SJCRH30 (cell line): ENCODE data around the gene LKAAEAR1. TPM values are rescaled to one million over a fixed set of nuclear protein-coding genes. Genes with fewer than 3 reads are reported as not detected.

Experiments used
- DNase-seq, 2 experiments: peaks; one replicate each; pipeline ENCODE4 v3.0.0-alpha.2; 2015 to 2020
- H3K27ac ChIP-seq: fragments of 250-450 bp; sonication (Bioruptor Pico); 2 replicates; pipeline ENCODE4 v1.5.1; 2020; ENCODE audit warnings: mild to moderate bottlenecking, moderate library complexity
- H3K27me3 ChIP-seq: fragments of 250-450 bp; sonication (Bioruptor Pico); 2 replicates; pipeline ENCODE4 v1.5.1; 2020; ENCODE audit warnings: mild to moderate bottlenecking, moderate library complexity
- H3K36me3 ChIP-seq: fragments of 250-450 bp; sonication (Bioruptor Pico); 2 replicates; pipeline ENCODE4 v1.5.1; 2020; ENCODE audit warnings: mild to moderate bottlenecking, moderate library complexity
- H3K4me1 ChIP-seq: fragments of 250-450 bp; sonication (Bioruptor Pico); 2 replicates; pipeline ENCODE4 v1.5.1; 2020; ENCODE audit warnings: mild to moderate bottlenecking, moderate library complexity
- H3K4me3 ChIP-seq: fragments of 250-450 bp; sonication (Bioruptor Pico); 2 replicates; pipeline ENCODE4 v1.5.1; 2020; ENCODE audit warnings: mild to moderate bottlenecking, moderate library complexity
- H3K9me3 ChIP-seq: fragments of 250-450 bp; sonication (Bioruptor Pico); replicated peaks from 2 replicates; pipeline ENCODE4 v1.5.1; 2020; ENCODE audit warnings: mild to moderate bottlenecking, moderate library complexity
- total RNA-seq: library from RNA; depleted of rRNA; stranded (reverse); fragments of >200 nt; shearing (Covaris generic); gene quantifications from 2 replicates; pipeline ENCODE4 v1.2.3, GENCODE V29; 2014

LKAAEAR1 gene
- total RNA-seq, 1 experiment from 2014 or later = not detected

DNA sequence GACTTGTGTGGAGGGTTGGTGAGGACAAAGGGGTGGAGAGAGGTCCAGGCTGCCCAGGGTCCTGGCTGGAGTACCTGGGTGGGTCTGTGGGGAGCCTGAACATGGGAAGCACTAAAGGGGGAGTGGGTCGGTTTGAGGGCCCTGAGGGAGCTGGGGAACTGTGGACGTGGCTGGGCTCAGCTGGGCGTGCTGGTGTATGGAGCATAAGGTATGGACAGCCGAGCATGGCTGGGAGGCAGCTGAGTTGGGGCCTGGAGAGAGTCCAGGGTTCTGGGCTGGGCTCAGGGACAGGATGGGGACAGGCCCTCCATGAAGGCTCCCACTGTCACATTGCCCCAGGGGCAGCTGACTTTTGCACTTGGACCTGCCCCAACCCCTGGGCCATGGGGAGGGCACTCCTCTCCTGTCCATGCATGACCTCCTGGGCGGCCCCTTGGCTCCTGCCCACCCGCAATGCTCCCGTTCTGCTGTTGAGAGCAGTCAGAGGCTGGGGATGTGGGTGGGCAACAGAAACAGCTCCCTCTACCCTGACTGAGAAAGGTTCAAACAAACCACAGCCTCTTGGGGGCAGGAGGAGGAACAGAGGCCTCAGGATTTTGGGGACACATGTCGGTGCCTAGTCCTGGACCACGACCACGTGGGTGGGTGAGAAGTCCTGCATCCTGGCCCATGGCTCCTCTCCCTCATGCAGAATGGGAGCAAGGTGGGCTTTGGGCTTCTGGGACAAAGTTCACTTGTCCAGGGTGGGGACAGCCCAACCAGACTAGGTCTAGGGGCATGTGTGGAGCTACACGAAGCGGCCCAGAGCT lies 43.8 kb downstream of the LKAAEAR1 start:
- DNase-seq = no peak
- no peaks in the 10 kb centered on the region for H3K36me3 ChIP-seq
- H3K4me1 ChIP-seq = peaks cover 41% of the 10 kb centered on the region
- peaks cover 19% of the 10 kb centered on the region for H3K27me3 ChIP-seq
- H3K4me3 ChIP-seq = no peak overlapping the region
- H3K27ac ChIP-seq = no peak overlapping the region
- H3K9me3 ChIP-seq = no peaks in the 10 kb centered on the region

DNA sequence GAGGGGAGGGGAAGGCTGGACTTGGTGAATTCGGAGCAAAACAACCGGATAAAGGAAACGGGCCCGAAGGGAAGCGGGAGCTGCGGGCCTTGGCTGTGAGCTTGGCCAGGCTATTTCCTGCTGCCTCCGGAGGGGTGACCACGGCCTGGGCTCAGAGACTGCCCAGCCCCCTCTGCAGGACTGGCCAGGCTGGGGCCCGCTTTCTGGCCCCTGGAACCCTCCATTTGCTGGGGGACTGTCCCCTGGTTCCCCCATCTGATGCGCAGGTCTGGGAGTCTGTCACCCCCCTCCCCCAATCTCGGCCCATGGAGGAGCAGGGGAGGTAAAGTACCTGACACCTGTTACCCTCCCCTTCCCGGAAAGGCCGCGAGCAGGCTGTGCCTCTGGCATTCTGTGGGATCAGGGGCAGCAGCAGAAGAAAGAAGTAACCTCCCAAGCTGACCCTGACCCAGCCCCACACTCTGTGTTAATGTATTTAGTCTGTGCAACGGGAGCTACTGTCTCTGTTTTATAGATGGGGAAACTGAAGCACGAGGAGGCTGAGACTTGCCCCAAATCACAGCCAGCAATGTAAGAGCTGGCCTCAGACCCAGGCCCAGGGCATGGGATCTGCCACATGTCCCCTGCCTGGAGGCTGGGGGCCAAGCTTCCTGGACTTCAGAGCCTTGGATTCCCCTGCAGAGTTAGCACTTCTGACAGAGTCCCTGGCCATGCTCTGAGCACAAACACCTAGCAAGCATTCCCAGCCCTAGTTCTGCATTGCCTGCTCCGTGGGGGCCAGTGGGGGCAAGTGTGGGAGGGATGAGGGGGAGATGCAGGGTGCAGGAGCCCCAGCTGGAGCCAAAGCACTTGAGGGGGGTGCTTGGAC lies 44.7 kb downstream of the LKAAEAR1 start:
- Histone ChIP-seq H3K27me3 (peaks cover 19% of the 10 kb centered on the region), H3K27ac (no peak overlapping the region), H3K4me3 (peak overlapping the region; percentile 41), H3K4me1 (peaks cover 34% of the 10 kb centered on the region), H3K36me3 (peaks cover 5% of the 10 kb centered on the region; the same call in 1 of the 2 replicates), H3K9me3 (no peaks in the 10 kb centered on the region)
- no peak for DNase-seq

DNA sequence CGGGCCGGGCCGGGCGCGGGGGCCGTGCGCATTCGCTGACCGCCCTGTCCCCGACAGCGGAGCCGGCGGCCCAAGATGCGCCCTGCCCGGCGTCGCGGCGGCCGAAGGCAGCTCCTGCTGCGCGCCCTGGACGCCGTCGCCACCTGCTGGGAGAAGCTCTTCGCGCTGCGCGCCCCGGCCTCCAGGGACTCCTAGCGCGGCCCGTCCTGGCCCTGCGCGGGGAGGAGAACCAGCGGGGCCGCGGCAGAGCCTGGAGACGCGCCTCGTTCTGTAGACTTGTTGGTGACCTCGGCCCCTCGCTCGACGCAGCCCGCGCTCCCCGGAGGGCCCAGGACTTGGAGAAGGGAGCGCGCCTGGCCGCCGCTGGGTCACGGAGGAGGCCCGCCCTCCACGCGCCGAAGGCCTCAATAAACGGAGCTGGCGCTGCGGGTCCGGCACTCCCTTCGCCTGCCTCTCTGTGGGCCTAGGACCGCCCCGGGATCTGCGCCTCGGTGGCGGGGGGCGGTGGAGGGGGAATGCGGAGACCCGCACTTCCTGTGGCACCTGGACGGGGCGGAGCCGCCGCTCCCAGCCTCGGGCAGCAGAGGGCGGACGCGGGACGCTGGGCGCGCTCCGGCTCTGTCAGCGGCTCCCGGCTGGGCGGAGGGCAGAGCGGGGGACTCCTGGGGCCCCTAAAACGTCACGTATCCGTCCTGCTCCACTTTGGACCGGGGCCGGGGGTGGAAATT lies 45.5 kb downstream of the LKAAEAR1 start:
- peak overlapping the region; percentile 41 for H3K4me3 ChIP-seq
- H3K9me3 ChIP-seq = no peaks in the 10 kb centered on the region
- H3K27ac ChIP-seq = no peak overlapping the region
- DNase-seq = peak; percentile 52 to 58
- H3K4me1 ChIP-seq = peaks cover 33% of the 10 kb centered on the region
- H3K36me3 ChIP-seq = peaks cover 9% of the 10 kb centered on the region
- H3K27me3 ChIP-seq = peaks cover 19% of the 10 kb centered on the region

DNA sequence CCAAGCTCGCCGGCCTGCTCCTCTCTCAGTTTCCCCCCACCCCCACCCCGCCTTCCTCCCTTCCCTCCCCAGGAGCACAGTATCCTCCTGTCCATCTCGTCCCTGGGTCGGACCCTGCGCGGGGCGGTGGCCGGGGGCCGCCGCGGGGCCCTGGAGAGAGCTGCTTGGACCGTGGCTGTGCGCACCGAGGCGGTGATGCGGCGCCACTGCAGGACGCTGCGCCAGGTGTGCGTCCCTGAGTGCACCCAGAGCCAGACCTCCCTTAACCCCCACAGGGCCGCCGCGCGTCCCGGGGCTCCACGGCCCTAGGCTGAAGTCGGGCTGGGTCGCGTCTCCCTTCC lies 46.0 kb downstream of the LKAAEAR1 start:
- Histone ChIP-seq H3K9me3 (no peaks in the 10 kb centered on the region), H3K27me3 (peaks cover 19% of the 10 kb centered on the region), H3K4me3 (no peak overlapping the region), H3K27ac (no peak overlapping the region), H3K4me1 (peaks cover 33% of the 10 kb centered on the region), H3K36me3 (peaks cover 13% of the 10 kb centered on the region)
- DNase-seq = no peak

DNA sequence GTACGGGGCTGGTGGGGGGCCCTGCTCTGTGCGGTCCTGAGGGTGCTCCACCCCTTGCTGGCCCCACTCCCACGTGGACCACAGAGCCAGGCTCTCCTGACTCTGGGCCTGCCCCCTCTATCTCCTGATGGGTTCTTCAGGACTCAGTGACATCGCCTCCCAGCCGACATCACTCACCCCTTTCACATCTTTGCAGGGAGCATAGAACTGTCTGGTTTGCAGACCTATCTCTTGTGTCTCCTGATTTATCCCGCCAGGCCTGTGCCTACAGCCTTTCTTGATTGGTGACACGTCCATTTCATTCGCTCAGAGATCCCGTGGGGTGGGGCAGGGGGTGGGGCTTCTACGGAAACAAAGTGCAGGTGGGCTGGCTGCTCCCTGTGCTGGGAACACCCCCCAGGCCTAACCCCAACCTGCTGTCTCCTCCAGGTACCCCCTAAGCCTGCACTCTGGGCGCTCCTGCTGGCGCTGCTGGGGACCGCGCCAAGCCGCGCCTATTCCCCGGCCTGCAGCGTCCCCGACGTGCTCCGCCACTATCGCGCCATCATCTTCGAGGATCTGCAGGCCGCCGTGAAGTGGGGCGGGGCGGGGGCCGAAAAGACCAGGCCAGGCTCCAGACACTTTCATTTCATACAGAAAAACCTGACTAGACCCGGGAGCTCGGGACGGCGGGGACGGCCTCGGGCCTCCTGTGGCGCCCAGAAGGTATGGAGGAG lies 46.5 kb downstream of the LKAAEAR1 start:
- H3K4me1 ChIP-seq = peaks cover 33% of the 10 kb centered on the region
- H3K4me3 ChIP-seq = no peak overlapping the region
- H3K36me3 ChIP-seq = peaks cover 16% of the 10 kb centered on the region
- H3K27me3 ChIP-seq = peaks cover 19% of the 10 kb centered on the region
- H3K27ac ChIP-seq = no peak overlapping the region
- DNase-seq = no peak
- H3K9me3 ChIP-seq = no peaks in the 10 kb centered on the region

DNA sequence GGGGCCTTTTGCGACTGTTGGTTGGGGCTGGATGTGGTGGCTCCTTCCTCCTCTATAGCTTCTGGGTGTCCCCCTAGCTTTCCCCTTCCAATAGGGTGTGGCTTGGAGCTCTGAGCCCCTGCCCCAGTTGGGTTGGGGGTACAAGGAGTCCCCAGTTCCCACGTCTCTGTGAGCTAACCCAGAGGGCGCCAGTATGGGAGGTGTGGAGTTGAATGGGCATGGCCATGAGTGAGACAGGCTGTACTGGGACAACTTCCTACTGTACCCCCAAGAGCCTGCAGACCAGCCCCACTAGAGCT lies 47.0 kb downstream of the LKAAEAR1 start:
- H3K9me3 ChIP-seq = no peaks in the 10 kb centered on the region
- peaks cover 19% of the 10 kb centered on the region for H3K36me3 ChIP-seq
- H3K4me1 ChIP-seq = peaks cover 31% of the 10 kb centered on the region
- no peak overlapping the region for H3K27ac ChIP-seq
- no peak overlapping the region for H3K4me3 ChIP-seq
- DNase-seq = no peak
- H3K27me3 ChIP-seq = peaks cover 17% of the 10 kb centered on the region

DNA sequence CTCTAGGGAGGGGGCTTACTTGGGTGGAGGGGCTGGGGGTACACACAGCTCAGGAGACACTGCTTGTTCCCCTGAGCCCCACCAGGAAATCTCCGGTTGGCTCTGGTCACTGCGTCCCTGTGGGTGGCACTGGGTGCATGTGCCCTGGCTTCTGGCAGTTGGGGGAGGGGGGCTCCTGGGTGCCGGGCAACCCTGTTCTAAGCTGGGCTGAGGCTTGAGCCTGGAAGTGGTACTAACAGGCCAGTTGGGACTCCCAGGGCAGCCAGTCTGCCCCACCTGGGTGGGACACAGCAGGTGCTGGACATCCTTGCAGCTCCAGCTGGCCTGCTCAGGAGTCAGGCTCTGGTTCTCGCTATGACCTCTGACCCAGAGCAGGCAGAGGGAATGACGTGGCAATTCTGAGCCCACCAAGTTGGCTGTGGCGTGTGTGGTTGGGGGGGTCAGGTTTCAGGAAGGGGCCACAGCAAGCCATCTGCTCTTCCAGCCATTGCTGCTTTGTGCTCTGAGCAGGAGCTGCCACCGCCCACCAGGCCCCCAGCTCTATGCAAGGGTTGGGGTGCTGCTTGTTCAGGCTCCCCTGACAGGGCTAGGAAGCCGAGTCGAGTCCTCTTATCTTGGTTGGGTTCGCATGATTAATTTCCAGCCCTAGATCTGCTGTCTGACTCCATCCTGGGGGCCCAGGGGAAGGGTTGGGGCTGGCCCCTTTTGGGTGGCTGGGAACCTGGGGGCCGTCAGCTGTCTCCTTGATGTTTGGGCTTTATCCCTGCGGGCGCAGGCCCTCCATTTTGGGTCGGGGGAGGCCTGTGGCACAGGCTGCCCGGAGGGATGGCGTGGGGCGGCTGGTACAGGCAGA lies 47.6 kb downstream of the LKAAEAR1 start:
- H3K36me3 ChIP-seq = peaks cover 25% of the 10 kb centered on the region
- no peak overlapping the region for H3K4me3 ChIP-seq
- DNase-seq = peak; percentile 80 to 83
- peaks cover 11% of the 10 kb centered on the region for H3K27me3 ChIP-seq
- no peaks in the 10 kb centered on the region for H3K9me3 ChIP-seq
- H3K4me1 ChIP-seq = peaks cover 25% of the 10 kb centered on the region
- peak overlapping the region; percentile 9; the same call in 1 of the 2 replicates for H3K27ac ChIP-seq

DNA sequence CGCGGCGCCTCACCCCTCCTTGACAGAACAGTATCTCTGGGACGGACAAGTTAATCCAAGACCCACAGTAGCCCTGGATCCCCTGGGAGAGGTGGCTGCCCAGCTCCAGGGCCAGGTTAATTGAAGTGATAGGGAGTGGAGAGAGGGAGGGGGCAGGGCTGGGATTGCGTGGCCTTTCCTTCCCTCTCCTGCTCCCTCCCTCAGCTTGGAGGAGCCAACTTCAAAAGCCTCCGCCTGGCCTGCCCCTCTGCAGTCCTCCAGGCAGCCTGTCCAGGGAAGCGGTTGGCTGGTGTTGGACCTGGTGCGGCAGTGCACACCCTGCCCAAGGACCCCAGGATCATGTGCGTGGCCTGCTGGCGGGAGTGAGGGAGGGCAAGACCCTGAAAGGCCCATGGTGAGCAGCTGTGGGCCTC lies 48.3 kb downstream of the LKAAEAR1 start, which contains the start of gene C20orf204:
Gene C20orf204 (plus strand): TSS at position 250 of the 413 bp plus-strand sequence. CDS start 142 bp downstream, at position 392.
- no peaks in the 10 kb centered on the region for H3K9me3 ChIP-seq

DNA sequence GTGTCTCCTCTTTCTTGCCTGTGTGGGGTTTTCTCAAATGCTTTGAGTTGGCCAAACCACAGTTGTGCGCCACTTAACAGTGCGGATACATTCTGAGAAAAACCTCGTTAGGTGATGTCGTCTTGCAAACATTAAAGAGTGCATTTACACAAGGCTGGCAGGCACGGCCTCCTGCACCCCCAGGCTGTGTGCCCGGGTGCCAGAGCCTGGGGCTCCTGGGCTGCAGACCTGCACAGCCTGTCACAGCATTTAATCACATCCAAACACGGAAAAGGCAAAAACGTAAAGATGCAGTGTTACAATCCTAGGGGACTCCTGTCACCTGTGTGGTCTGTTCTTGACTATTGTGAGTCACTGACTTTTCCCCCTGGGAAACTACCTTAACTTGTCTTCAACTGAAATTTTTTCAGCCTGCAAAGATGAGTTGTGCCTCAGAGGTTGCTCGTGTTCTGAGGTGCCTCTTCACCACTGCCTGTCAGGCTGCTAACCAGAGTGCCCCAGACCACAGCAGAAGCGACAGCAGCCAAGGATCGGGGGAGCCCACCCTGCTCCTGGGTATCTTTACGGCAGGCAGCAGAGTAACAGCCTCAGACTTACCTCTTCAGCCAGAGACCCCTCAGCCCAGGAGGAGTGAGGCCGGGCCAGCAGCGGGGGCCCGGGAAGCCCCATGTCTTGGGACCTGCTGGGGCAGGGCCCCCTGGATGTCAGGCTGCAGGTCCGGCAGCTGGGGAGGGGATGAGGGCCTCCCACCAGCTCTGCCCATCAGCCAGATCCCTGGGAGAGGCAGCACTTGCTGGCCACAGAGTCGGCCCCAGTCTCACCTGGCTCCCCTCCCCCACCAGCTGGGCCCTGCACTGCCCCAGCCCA lies 48.9 kb downstream of the LKAAEAR1 start:
- Histone ChIP-seq H3K4me3 (no peak overlapping the region), H3K4me1 (peaks cover 32% of the 10 kb centered on the region), H3K27ac (no peak overlapping the region), H3K27me3 (peaks cover under 1% of the 10 kb centered on the region; the same call in 1 of the 2 replicates), H3K36me3 (peaks cover 29% of the 10 kb centered on the region), H3K9me3 (no peaks in the 10 kb centered on the region)
- DNase-seq = no peak

More for the DNA sequence above, 48.3 kb downstream of the LKAAEAR1 start, which contains the start of gene C20orf204:
- peaks cover 26% of the 10 kb centered on the region for H3K4me1 ChIP-seq
- peaks cover 29% of the 10 kb centered on the region for H3K36me3 ChIP-seq
- no peak for DNase-seq
- no peak within 1 kb of the TSS for H3K4me3 ChIP-seq
- H3K27ac ChIP-seq = peak within 1 kb of the TSS; percentile 9; the same call in 1 of the 2 replicates
- peaks cover 7% of the 10 kb centered on the region; the same call in 1 of the 2 replicates for H3K27me3 ChIP-seq

DNA sequence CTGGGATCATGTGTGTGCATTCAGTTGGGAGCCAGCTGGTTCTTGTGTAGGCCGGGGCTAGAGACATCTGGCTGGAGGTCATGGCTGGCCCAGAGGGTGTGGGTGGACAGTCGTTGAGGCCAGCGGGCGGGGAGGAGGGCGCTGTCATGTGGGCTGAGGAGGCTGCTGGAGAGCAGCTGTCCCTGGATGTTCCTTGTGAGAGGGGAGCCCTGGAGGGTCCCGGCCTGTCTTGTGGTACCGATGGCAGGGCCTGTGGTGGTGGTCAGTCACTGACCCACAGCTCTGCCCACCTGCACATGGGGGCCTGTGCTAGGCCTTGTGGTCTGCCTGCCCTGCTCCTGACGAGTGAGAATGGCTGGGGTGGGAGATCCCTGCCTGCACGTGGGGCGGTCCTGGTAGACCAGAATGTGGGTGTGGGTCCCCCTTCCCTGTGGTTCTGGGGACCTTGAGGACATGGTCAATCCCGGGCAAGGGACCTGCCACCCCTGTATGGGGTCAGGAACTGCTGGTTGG lies 50.2 kb downstream of the LKAAEAR1 start:
- Histone ChIP-seq H3K36me3 (peaks cover 34% of the 10 kb centered on the region), H3K27me3 (no peaks in the 10 kb centered on the region), H3K4me1 (peaks cover 33% of the 10 kb centered on the region), H3K4me3 (no peak overlapping the region), H3K9me3 (no peaks in the 10 kb centered on the region), H3K27ac (no peak overlapping the region)
- DNase-seq = no peak
